Stimulated activated CD4-positive, alpha-beta T cell treated with anti-CD3 and anti-CD28 coated beads, Interleukin-12 subunit alpha, Interleukin-12 subunit beta, amount 100 ng/mL, for 4 hours (primary cell): Measurements from ENCODE around the gene TRIM68.

Experiments used
- DNase-seq: peaks from one replicate; pipeline ENCODE4 v3.0.0-alpha.2; 2020

Gene TRIM68

DNA sequence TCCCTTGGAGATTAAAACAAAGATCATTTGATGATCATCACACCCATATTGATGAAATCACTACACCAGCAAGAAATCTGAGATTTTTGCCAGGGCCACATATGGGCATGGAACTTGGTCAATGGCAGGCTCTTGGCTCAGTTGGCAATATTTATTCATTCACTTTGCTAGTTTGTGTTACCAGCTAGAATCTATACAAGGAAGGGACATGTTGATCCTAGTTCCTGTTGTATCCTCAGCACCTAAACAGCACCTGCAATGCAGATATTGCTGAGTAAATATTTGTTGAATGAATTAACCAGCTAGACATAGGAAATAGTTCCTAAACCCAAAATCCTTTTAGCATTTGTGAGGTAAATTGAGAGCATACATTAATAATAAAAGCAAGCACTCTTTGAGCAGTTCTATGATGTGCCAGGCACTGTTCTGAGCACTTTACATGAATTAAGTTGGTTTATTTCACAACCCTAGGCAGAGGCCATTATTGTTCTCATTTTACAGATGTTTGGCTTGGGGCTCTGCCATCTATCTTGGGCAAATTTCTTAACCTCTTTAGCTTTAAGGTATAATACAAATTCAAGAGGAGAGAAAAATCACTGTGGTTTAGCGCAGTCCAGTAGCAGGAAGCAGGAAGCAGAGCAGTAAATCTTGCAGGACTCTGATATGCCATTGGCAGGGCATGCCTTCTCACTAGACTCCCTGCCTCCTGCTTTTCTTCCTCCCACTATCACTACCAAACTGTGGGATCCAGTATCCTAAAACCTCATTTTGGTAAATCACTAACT, 1.6 kb downstream of the TRIM68 start:
- DNase-seq, result no peak

- no peak for DNase-seq
Measured at GRCh38 chr11:4605057-4605456, 3.0 kb downstream of the TRIM68 start.

GRCh38 chr11:4593739-4594138, 14.3 kb downstream of the TRIM68 start, which contains the start of gene OR52I1:
OR52I1 (plus strand) TSS chr11:4594039; CDS start chr11:4594039, 0 bp downstream.
- DNase-seq, result no peak

DNA sequence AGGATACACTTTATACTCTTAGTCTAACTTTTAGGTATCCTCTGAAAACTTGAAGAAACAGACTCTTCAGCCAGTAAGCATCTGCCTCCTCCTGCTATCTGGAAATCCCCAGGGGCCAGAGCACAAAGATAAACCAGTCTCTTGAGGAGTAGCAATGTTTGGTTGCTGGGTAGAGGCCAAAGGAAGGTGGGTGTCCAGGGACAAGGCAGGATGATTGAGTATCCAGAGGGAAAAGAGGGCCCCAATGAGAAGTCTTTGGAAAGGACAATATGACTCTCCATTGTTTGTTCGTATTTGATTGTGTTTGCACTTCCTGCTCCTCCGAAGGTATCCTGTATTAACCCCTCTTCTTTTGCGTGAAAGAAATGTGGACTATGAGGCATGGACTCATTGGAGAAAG, 19.0 kb downstream of the TRIM68 start:
- no peak for DNase-seq

DNA sequence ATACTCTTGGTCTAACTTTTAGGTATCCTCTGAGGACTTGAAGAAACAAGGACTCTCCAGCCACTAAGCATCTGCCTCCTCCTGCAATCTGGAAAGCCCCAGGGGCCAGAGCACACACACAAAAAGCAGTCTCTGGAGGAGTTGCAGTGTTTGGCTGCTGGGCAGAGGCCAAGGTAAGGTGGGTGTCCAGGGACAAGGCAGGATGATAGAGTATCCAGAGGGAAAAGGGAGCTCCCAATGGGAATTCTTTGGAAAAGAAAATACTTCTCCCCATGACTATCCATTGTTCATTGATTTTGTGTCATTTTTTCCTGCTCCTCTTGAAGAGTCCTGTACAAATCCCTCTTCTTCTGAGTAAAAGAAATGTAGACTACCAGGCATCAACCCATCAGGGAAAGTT, 26.6 kb downstream of the TRIM68 start, which contains the start of gene OR52I2:
Gene OR52I2, plus strand, starts transcription at position 301 of the 400 bp plus-strand sequence.
- DNase-seq, result no peak

GRCh38 chr11:4580124-4580523, 27.9 kb downstream of the TRIM68 start:
- no peak for DNase-seq

- DNase-seq, result no peak
Measured at GRCh38 chr11:4578624-4579023, 29.4 kb downstream of the TRIM68 start.

DNA sequence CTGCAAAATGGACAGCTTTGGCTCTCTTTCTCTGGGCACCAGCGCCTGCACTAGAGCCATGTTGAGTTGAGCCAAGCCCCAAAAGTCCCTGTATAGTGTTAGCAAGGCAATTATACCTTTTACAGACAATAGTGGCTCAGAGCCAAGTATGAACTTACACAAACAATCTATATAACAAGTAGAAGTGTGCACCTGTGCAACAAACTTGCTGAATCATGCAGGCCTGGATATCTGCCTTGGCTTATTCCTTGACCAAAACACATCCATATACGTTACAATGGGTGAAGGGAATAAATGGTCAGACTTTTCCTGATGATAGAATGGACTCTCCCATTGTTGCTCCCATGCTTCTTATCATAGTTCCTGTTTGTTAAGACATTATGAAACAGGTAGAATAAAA, 30.3 kb downstream of the TRIM68 start:
- no peak for DNase-seq

GRCh38 chr11:4576880-4577279, 31.2 kb downstream of the TRIM68 start:
- DNase-seq, result no peak

GRCh38 chr11:4569075-4569474, 39.0 kb downstream of the TRIM68 start:
- no peak for DNase-seq

- DNase-seq, result no peak
Measured at GRCh38 chr11:4565371-4565770, 42.7 kb downstream of the TRIM68 start.

DNA sequence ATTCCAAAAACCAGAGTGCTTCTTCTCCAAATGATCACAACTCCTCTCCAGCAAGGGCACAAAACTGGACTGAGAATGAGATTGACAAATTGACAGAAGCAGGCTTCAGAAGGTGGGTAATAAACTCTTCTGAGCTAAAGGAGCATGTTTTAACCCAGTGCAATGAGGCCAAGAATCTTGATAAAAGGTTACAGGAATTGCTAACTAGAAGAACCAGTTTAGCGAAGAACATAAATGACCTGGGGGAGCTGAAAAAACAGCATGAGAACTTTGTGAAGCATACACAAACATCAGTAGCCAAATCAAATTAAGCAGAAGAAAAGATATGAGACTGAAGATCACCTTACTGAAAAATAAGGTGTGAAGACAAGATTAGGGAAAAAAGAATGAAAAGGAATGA, 47.6 kb downstream of the TRIM68 start:
- DNase-seq, result no peak

DNA sequence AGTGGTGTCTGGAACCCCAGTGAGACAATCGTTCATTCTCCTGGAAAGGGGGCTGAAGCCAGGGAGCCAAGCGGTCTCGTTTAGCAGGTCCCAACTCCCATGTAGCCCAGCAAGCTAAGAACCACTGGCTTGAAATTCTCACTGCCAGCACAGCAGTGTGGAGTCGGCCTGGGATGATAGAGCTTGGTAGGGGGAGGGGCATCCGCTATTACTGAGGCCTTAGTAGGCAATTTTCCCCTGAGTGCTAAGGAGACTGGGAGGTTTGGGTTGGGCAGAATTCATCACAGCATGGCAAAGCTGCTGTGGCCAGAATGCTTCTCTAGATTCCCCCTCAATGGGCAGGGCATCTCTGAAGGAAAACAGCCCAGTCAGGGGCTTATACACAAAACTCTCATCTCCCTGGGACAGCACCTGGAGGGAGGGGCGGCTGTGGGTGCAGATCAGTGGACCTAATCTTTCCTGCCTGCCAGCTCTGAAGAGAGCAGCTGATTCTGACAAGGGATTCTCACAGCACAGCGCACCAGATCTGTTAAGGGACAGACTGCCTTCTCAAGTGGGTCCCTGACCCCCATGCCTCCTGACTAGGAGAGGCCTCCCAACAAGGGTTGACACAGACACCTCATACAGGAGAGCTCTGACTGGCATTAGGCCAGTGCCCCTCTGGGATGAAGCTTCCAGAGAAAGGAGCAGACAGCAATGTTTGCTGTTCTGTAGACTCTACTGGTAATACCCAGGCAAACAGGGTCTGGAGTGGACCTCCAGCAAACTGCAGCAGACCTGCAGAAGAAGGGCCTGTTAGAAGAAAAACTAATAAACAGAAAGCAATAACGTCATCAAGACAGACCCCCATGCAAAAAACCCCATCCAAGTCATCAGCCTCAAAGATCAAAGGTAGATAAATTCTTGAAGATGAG, 48.2 kb downstream of the TRIM68 start:
- no peak for DNase-seq

GRCh38 chr11:4551346-4551979, 56.6 kb downstream of the TRIM68 start:
- DNase-seq, result no peak
